Uterus (tissue), 4 donors: ENCODE data around the gene ZBTB34. TPM values are rescaled to one million over a fixed set of nuclear protein-coding genes. Genes with fewer than 3 reads are reported as not detected.

Experiments used
- DNase-seq, 2 donors: peaks; one replicate each; pipeline ENCODE4 v3.0.0-alpha.2; 2019 to 2020
- H3K27ac ChIP-seq, 2 donors: fragments of 200-600 bp; sonication (generic); 1 replicate in 1 of 2; 2 replicates in 1 of 2; pipeline ENCODE4 v1.5.1; 2016 to 2018
- H3K27me3 ChIP-seq, 2 donors: fragments of 200-600 bp; sonication (generic); one replicate each; pipeline ENCODE4 v1.5.1; 2018 to 2019; ENCODE audit warnings: control low read depth in 1 of 2
- H3K36me3 ChIP-seq, 2 donors: fragments of 200-600 bp; sonication (generic); one replicate each; pipeline ENCODE4 v1.5.1; 2019; ENCODE audit warnings: control low read depth in 1 of 2
- H3K4me1 ChIP-seq, 2 donors: fragments of 200-600 bp; sonication (generic); one replicate each; pipeline ENCODE4 v1.5.1; 2018 to 2019; ENCODE audit warnings: control low read depth in 1 of 2
- H3K4me3 ChIP-seq, 2 donors: fragments of 200-600 bp; sonication (generic); 1 replicate in 1 of 2; 2 replicates in 1 of 2; pipeline ENCODE4 v1.5.1; 2018 to 2019; ENCODE audit warnings: mild to moderate bottlenecking in 1 of 2
- H3K9me3 ChIP-seq, 2 donors: fragments of 200-600 bp; sonication (generic); one replicate each; pipeline ENCODE4 v1.5.1; 2019; ENCODE audit warnings: control low read depth in 1 of 2
- POLR2A ChIP-seq, 2 donors: fragments of 450-650 bp; IDR thresholded peaks; one replicate each; pipeline ENCODE4 v1.6.1; 2016; ENCODE audit warnings: antibody characterized with exemption in 2 of 2, mild to moderate bottlenecking in 1 of 2, moderate library complexity in 1 of 2
- intact Hi-C: fragments of 100-400 bp; cut with DNase I; formaldehyde crosslinking; loops from one replicate; pipeline ENCODE4 v1.15.1; 2023; ENCODE audit warnings: low total_unique reads
- total RNA-seq, 4 donors: library from RNA; depleted of rRNA in 3 of 4; stranded (reverse); fragments of >200 nt in 3 of 4; gene quantifications; one replicate each; pipeline versions ENCODE4 v1.1.0 to v1.2.4, GENCODE V29; 2014 to 2023
- TF ChIP-seq, protein P1 (sequence below), 4 experiments: fragments of 200-600 bp in 2 of 4; fragments of 450-650 bp in 2 of 4; sonication (generic) in 2 of 4; IDR thresholded peaks; one replicate each; pipeline ENCODE4 v1.5.1; 2016 to 2019; ENCODE audit warnings: antibody characterized with exemption in 4 of 4, mild to moderate bottlenecking in 2 of 4, moderate library complexity in 1 of 4
- donor health status: DM: yes; HTN: yes; CAD: no.

Gene ZBTB34
- total RNA-seq, 4 donors from 2014 or later: 1.8 to 30.3 (median 13.5) TPM

DNA sequence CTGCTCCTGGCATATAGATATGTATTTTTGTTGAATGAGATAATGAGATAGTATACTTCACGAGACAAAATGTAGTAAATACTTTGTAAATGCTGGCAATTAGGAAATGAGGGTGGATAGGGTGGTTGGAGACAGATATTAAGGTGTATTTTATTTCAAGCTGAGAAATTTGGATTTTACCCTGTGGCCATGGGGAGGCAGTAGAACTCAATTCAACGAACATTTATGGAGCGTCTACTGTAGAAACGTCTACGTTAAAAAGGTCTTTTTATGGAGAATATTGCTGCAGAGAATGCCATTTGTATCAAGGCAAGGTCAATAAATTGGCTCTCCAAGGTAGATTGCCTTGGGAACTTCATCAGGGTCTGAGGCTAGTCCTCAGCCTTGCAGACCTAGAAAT, 32.6 kb downstream of the ZBTB34 start:
- Histone ChIP-seq H3K9me3 (no peaks in the 10 kb centered on the region), H3K4me3 (no peak overlapping the region), H3K4me1 (no peaks in the 10 kb centered on the region), H3K27me3 (no peaks in the 10 kb centered on the region), H3K36me3 (no peaks in the 10 kb centered on the region), H3K27ac (no peak overlapping the region)
- no peak for TF ChIP-seq POLR2A (IDR thresholded peaks at IDR 0.05)
- TF ChIP-seq, protein P1, sequence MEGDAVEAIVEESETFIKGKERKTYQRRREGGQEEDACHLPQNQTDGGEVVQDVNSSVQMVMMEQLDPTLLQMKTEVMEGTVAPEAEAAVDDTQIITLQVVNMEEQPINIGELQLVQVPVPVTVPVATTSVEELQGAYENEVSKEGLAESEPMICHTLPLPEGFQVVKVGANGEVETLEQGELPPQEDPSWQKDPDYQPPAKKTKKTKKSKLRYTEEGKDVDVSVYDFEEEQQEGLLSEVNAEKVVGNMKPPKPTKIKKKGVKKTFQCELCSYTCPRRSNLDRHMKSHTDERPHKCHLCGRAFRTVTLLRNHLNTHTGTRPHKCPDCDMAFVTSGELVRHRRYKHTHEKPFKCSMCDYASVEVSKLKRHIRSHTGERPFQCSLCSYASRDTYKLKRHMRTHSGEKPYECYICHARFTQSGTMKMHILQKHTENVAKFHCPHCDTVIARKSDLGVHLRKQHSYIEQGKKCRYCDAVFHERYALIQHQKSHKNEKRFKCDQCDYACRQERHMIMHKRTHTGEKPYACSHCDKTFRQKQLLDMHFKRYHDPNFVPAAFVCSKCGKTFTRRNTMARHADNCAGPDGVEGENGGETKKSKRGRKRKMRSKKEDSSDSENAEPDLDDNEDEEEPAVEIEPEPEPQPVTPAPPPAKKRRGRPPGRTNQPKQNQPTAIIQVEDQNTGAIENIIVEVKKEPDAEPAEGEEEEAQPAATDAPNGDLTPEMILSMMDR (IDR thresholded peaks at IDR 0.05): no peak
- DNase-seq: no peak
- intact Hi-C loops: no loop called here

DNA sequence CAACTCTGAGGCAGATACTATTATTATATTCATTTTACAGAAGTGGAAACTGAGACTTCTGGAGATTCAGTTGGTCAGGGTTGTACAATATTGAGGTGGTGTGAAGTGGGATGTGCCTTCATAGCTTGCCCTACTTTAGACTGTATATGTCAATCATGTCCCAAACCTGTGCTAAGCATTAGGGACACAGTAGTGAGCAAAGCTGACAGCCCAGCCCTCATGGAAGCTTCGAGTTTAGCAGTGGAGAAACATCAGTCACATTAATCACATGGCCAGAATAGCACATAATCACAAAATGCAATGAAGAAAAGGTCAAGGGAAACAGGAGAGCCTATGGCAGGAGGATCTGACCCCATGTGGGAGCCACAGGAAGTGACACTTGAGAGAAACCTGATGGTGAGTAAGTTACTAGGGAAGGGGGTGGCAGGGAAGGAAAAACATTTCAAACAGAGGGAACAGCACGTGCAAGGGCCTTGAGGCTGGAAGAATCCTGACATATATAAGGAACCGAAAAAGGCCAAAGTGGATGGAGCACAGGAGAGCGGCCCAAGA, 33.7 kb downstream of the ZBTB34 start:
- Histone ChIP-seq H3K9me3 (no peaks in the 10 kb centered on the region), H3K27me3 (no peaks in the 10 kb centered on the region), H3K4me3 (no peak overlapping the region), H3K4me1 (no peaks in the 10 kb centered on the region), H3K36me3 (no peaks in the 10 kb centered on the region), H3K27ac (no peak overlapping the region)
- intact Hi-C loops: no loop called here
- DNase-seq: no peak
- no peak for TF ChIP-seq POLR2A (IDR thresholded peaks at IDR 0.05)
- TF ChIP-seq, protein P1 (IDR thresholded peaks at IDR 0.05): no peak

DNA sequence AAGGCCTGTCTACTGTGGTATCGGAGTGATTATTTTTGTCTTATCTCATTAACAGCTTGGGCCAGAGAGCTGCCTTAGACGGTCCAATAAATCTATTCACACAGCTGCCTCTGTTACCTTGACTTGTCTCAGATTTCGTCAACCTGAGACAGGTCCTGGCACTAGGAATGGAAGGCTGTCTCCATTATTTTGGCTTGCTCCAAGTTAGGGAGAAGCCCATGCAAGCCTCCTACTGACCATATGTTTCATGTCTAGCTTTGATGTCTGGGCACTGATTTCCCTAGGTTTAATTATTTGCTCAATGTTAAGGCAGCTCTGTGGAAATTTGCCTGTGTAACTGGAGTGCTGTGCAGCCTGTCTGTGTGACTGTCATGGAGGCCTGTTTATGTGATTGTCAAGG, 41.8 kb downstream of the ZBTB34 start:
- TF ChIP-seq, protein P1 (IDR thresholded peaks at IDR 0.05): no peak
- TF ChIP-seq POLR2A (IDR thresholded peaks at IDR 0.05): no peak
- no peak overlapping the region for H3K27ac ChIP-seq
- no peaks in the 10 kb centered on the region for H3K27me3 ChIP-seq
- H3K9me3 ChIP-seq: no peaks in the 10 kb centered on the region
- H3K4me1 ChIP-seq: no peaks in the 10 kb centered on the region
- H3K4me3 ChIP-seq: no peak overlapping the region
- no peaks in the 10 kb centered on the region for H3K36me3 ChIP-seq
- no peak for DNase-seq
- intact Hi-C loops: no loop called here

DNA sequence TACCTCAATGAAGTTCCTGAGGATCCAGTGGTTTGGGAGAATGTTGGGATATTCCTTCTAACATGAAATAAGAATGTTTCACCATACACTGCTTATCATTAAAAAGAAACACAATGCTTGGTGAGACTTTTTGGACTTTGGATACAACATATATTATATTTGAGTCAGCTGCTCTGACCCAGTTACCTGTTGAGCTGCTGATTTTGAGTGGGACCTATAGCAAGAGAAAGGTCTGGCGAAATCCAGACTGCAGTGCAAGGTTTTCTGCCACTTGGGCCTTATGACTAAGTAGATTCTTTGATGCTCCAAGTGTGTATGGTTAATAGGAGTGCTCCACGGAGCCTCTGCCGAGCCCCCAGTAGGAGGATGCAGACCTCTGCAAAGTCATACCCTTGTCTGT, 44.1 kb downstream of the ZBTB34 start:
- no peaks in the 10 kb centered on the region for H3K36me3 ChIP-seq
- TF ChIP-seq POLR2A (IDR thresholded peaks at IDR 0.05): no peak
- TF ChIP-seq, protein P1 (IDR thresholded peaks at IDR 0.05): no peak
- H3K9me3 ChIP-seq: no peaks in the 10 kb centered on the region
- no peak overlapping the region for H3K27ac ChIP-seq
- no peaks in the 10 kb centered on the region for H3K27me3 ChIP-seq
- intact Hi-C loops: no loop called here
- no peaks in the 10 kb centered on the region for H3K4me1 ChIP-seq
- no peak overlapping the region for H3K4me3 ChIP-seq
- no peak for DNase-seq

DNA sequence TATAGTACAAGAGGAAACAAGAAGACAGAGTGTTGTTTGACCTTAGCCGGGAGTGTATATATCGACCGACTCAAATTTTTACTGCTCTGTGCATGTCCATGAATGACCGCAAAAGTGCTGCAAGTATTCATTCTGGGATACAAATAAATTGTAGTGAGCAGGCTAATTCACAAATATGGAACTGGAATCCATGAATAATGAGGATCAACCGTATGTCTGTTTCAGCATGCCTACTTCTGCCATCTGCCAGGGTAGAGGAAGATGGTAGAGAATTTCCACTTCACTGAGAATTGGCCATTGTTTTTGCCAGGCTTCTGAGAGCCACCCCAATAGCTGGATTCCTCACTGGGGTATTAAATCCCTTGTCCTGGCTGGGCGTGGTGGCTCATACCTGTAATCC, 45.7 kb downstream of the ZBTB34 start:
- Histone ChIP-seq H3K27ac (no peak overlapping the region), H3K9me3 (no peaks in the 10 kb centered on the region), H3K4me1 (no peaks in the 10 kb centered on the region), H3K27me3 (no peaks in the 10 kb centered on the region), H3K4me3 (no peak overlapping the region), H3K36me3 (no peaks in the 10 kb centered on the region)
- no peak for DNase-seq
- no peak for TF ChIP-seq POLR2A (IDR thresholded peaks at IDR 0.05)
- TF ChIP-seq, protein P1 (IDR thresholded peaks at IDR 0.05): no peak
- intact Hi-C loops: no loop called here
